ENCODE data around the gene PDE11A. TPM values are rescaled to one million over a fixed set of nuclear protein-coding genes. Genes with fewer than 3 reads are reported as not detected.
A peak's percentile ranks its signal among the peaks of the same experiment; 100 is the strongest.

Gene PDE11A
- total RNA-seq, 4 donors from 2014 or later, result 0.82 to 16.2 (median 4.3) TPM

DNA sequence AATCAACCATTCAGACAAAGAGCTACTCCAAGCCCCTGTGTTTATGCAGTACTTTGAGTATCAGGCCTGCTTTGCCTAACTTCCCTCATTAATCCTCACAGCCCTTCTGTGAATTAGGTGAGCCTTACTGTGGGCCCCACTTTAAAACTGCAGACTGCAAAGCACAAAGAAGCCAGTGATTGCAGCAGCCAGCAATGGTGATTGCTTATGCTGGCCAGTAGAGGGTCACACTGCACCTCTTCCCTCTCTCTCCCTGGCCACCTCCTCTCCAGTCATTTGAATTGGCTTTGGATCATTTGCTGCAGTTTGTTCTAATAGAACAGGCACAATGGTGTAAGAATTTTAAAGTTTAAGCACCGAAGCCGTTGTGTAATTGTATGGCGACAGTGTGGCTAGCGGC lies 450.1 kb downstream of the PDE11A start:
- intact Hi-C loops (cut with DNase I; ENCODE audit: low total_unique reads), result no loop called here
- H3K27ac ChIP-seq, result peak overlapping the region in 1 of 4 donors; percentile 55
- in situ Hi-C loops (cut with MboI; ENCODE audit: low sequenced_read_pairs in 4 of 4), result loop anchor here in 2 of 4 donors (10.0 to 25.0 kb wide), 3 partner anchors 68 to 460 kb away; a partner anchor contains a TSS
- no peak for DNase-seq
- ATAC-seq, result no peak
- H3K36me3 ChIP-seq, result no peaks in the 10 kb centered on the region
- peaks cover 5% of the 10 kb centered on the region in 2 donors for H3K4me1 ChIP-seq
- no peaks in the 10 kb centered on the region for H3K9me3 ChIP-seq
- H3K27me3 ChIP-seq, result no peaks in the 10 kb centered on the region
- no peak overlapping the region for H3K4me3 ChIP-seq
- TF ChIP-seq, protein P1, sequence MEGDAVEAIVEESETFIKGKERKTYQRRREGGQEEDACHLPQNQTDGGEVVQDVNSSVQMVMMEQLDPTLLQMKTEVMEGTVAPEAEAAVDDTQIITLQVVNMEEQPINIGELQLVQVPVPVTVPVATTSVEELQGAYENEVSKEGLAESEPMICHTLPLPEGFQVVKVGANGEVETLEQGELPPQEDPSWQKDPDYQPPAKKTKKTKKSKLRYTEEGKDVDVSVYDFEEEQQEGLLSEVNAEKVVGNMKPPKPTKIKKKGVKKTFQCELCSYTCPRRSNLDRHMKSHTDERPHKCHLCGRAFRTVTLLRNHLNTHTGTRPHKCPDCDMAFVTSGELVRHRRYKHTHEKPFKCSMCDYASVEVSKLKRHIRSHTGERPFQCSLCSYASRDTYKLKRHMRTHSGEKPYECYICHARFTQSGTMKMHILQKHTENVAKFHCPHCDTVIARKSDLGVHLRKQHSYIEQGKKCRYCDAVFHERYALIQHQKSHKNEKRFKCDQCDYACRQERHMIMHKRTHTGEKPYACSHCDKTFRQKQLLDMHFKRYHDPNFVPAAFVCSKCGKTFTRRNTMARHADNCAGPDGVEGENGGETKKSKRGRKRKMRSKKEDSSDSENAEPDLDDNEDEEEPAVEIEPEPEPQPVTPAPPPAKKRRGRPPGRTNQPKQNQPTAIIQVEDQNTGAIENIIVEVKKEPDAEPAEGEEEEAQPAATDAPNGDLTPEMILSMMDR (IDR thresholded peaks at IDR 0.05 in 4 of 5, conservative IDR thresholded peaks at IDR 0.05 in 1 of 5), result peak in 1 of 5 experiments; percentile 33
- no peak for TF ChIP-seq POLR2A (IDR thresholded peaks at IDR 0.05)

DNA sequence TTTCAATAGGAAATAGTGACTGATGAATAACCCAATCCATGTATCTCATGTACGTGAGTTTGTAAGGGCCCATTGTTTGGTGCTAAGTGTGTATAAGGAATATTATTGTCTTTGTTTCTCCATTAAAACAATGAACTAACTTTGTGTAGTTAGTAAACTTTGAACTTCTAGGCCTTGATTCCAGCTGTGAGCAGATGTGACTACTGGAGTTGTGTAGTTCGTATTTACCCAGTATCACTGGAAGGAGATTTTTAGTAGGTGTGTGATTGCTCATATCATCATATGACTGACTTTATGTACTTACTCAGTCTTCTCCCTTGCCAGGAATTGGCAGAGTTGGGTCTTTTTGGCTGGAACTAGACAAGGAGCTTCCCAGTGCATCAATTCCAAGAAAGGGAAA lies 452.6 kb downstream of the PDE11A start:
- intact Hi-C loops (cut with DNase I; ENCODE audit: low total_unique reads) (loop anchor here (1.0 kb wide), 1 partner anchor 67 kb away; no protein-coding TSS in a partner anchor), in situ Hi-C loops (cut with MboI; ENCODE audit: low sequenced_read_pairs in 4 of 4) (loop anchor here in 2 of 4 donors (10.0 to 25.0 kb wide), 3 partner anchors 65 to 458 kb away; a partner anchor contains a TSS)

DNA sequence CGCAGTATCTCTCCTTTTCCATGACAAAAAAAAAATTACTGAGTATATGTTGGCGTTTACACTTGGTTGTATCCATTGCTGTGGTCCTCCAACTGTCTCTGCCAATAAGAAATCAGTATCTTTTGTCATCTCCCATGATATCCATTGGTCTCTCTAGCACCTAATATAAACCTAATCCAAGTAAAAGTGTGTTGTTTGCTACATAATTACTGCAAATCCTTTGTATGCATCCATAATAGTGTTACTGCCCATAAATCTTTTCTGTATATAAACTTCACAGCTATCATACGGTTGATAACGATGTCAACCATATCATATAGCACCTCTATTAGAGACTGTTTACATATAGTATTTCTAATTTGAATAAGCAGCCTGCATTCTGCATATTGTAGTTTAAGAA lies 453.1 kb downstream of the PDE11A start:
- TF ChIP-seq POLR2A (IDR thresholded peaks at IDR 0.05), result no peak
- TF ChIP-seq, protein P1 (IDR thresholded peaks at IDR 0.05 in 4 of 5, conservative IDR thresholded peaks at IDR 0.05 in 1 of 5), result no peak
- Histone ChIP-seq H3K4me1 (peaks cover 10 to 14% of the 10 kb centered on the region in 2 donors), H3K27ac (peak overlapping the region in 3 of 4 donors; percentile 93 to 99 (median 95)), H3K4me3 (peak overlapping the region; percentile 71 to 98 (median 86)), H3K9me3 (no peaks in the 10 kb centered on the region), H3K27me3 (no peaks in the 10 kb centered on the region), H3K36me3 (no peaks in the 10 kb centered on the region)
- ATAC-seq (no peak), DNase-seq (no peak)
- in situ Hi-C loops (cut with MboI; ENCODE audit: low sequenced_read_pairs in 4 of 4) (loop anchor here in 2 of 4 donors (25.0 kb wide), 2 partner anchors 282 to 457 kb away; no protein-coding TSS in a partner anchor), intact Hi-C loops (cut with DNase I; ENCODE audit: low total_unique reads) (loop anchor here (1.0 kb wide), 1 partner anchor 66 kb away; no protein-coding TSS in a partner anchor)

More for the DNA sequence above, 452.6 kb downstream of the PDE11A start:
- DNase-seq, result no peak
- TF ChIP-seq, protein P1 (IDR thresholded peaks at IDR 0.05 in 4 of 5, conservative IDR thresholded peaks at IDR 0.05 in 1 of 5), result no peak
- no peak for TF ChIP-seq POLR2A (IDR thresholded peaks at IDR 0.05)
- H3K27me3 ChIP-seq, result no peaks in the 10 kb centered on the region
- peaks cover 10 to 14% of the 10 kb centered on the region in 2 donors for H3K4me1 ChIP-seq
- no peak for ATAC-seq
- H3K27ac ChIP-seq, result no peak overlapping the region
- H3K4me3 ChIP-seq, result no peak overlapping the region
- H3K36me3 ChIP-seq, result no peaks in the 10 kb centered on the region
- no peaks in the 10 kb centered on the region for H3K9me3 ChIP-seq

DNA sequence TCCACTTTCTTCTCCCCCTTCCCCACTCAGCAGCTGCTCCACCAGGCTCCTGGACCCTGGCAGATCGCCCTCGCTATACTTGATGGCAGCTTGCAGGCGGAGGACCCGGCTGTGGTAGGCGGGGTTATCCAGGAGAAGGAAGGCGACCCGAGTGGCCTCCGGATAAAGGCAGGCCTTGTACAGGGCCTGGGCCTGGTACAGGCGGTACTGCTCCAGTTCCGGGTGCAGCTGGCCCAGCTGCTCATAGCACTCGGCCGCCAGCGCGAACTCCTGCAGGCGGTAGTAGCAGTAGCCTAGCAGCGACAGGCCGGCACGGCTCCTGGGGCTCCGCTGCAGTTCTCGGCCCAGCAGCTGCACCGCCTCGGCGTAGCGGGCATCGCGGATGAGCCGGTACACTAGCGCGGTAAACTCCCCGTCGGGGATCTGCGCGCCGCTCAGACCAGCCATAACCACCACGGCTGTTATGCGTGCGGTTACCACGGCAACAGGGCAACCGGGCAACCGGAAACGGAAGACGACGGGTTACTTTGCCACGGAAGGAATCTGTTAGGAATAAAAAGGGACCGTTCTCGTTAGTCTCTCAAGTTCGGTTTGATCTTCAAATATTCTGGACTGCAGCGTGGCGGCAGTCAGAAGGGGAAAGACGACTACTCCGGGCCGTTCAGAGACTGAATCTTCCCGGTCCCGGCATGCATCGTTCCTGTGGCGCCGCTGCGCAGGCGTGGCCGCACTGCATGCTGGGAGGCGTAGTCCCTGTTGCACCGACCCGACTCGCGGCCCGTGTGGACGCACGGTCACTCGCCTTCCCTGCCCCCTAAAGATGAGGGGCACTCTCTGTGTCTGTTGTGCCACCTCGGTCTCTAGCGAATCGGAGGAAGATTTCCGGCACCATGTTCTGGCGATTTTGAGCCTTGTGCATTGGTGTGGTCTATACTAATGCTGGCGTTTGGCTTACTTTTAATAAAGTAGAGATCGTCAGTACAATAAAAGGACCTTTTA lies 454.0 kb downstream of the PDE11A start:
- in situ Hi-C loops (cut with MboI; ENCODE audit: low sequenced_read_pairs in 4 of 4), result loop anchor here in 2 of 4 donors (25.0 kb wide), 2 partner anchors 281 to 456 kb away; no protein-coding TSS in a partner anchor
- ATAC-seq (peak; percentile 98), DNase-seq (peak; percentile 82 to 84)
- intact Hi-C loops (cut with DNase I; ENCODE audit: low total_unique reads), result loop anchor here (1.0 kb wide), 1 partner anchor 65 kb away; no protein-coding TSS in a partner anchor
- Histone ChIP-seq H3K9me3 (no peaks in the 10 kb centered on the region), H3K27me3 (no peaks in the 10 kb centered on the region), H3K36me3 (no peaks in the 10 kb centered on the region), H3K4me3 (peak overlapping the region; percentile 71 to 98 (median 86)), H3K27ac (peak overlapping the region; percentile 90 to 99 (median 94)), H3K4me1 (peaks cover 10 to 14% of the 10 kb centered on the region in 2 donors)
- peak in 1 of 2 donors; percentile 9 for TF ChIP-seq POLR2A (IDR thresholded peaks at IDR 0.05)
- TF ChIP-seq, protein P1 (IDR thresholded peaks at IDR 0.05 in 4 of 5, conservative IDR thresholded peaks at IDR 0.05 in 1 of 5), result no peak
